ENCODE measurements around the gene DOCK3.

DNA sequence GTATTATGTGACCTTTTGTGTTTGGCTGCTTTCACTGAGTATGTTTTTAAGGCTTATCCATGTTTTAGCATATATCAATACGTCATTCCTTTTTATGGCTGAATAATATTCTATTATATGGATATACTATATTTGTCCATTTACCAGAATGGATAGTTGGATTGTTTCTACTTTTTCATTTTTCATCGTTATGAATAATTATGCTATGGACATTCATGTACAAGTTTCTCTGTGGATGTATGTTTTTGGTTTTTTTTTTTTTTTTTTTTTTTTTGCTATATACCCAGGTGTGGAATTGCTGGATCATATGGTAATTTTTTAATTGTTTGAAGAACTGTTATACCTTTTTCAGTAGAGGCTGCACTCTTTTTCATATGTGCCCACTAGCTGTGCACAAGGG lies 23.5 kb downstream of the DOCK3 start:
- TF ChIP-seq BRCA1 (IDR thresholded peaks at IDR 0.05; ENCODE audit: low read depth, low read length) (no peak), EZH2 (IDR thresholded peaks at IDR 0.05; ENCODE audit: borderline replicate concordance, control insufficient read depth, low read depth, low read length) (no peak), POLR2AphosphoS2 (IDR thresholded peaks at IDR 0.05; ENCODE audit: low read depth, low read length) (no peak), TCF7 (IDR thresholded peaks at IDR 0.05; ENCODE audit: borderline replicate concordance) (no peak)
